D721Med (cell line): ENCODE results near the gene ATG10.

Experiments used
- DNase-seq: peaks from one replicate; pipeline ENCODE4 v3.0.0; 2011; ENCODE audit warnings: low spot score; ENCODE audit not compliant: insufficient read length
- FAIRE-seq: peaks from 2 replicates; lab custom pipeline; 2011; peaks lifted over from hg19 to GRCh38; lab: Jason Lieb, UNC
- CTCF ChIP-seq: IDR thresholded peaks from 2 replicates; pipeline ENCODE4 v1.5.1; 2012; ENCODE audit warnings: mild to moderate bottlenecking, control low read depth; ENCODE audit not compliant: insufficient read depth; ENCODE audit errors: missing control alignments

The ATG10 gene

GRCh38 chr5:82096249-82096648 is 124.4 kb downstream of the ATG10 start:
- no peak for FAIRE-seq
- no peak for TF ChIP-seq CTCF
- no peak for DNase-seq

- no peak for DNase-seq
- FAIRE-seq: no peak
- no peak for TF ChIP-seq CTCF
These were observed 128.7 kb downstream of the ATG10 start for GRCh38 chr5:82100303-82101077.

GRCh38 chr5:82104872-82105271 is 133.0 kb downstream of the ATG10 start:
- DNase-seq (no peak), FAIRE-seq (no peak)
- TF ChIP-seq CTCF: no peak

GRCh38 chr5:82105457-82105856 is 133.6 kb downstream of the ATG10 start:
- no peak for DNase-seq
- FAIRE-seq: no peak

GRCh38 chr5:82106207-82106606 is 134.4 kb downstream of the ATG10 start:
- FAIRE-seq: no peak
- no peak for TF ChIP-seq CTCF
- DNase-seq: no peak

More at GRCh38 chr5:82105457-82105856, 133.6 kb downstream of the ATG10 start:
- TF ChIP-seq CTCF: no peak

- DNase-seq (no peak), FAIRE-seq (no peak)
- TF ChIP-seq CTCF: no peak
These were observed 134.9 kb downstream of the ATG10 start for GRCh38 chr5:82106756-82107155.

- DNase-seq (no peak), FAIRE-seq (no peak)
- TF ChIP-seq CTCF: peak; percentile 53
These were observed 135.4 kb downstream of the ATG10 start for GRCh38 chr5:82107267-82107666.
